IMR-90 (cell line): ENCODE results near the gene TLR10. TPM values are rescaled to one million over a fixed set of nuclear protein-coding genes. Genes with fewer than 3 reads are reported as not detected.

Experiments used
- ATAC-seq: fragments of 200-7000 bp; cut with Tn5 transposase; 2 replicates; pipeline ENCODE4 v1.9.1; 2020; ENCODE audit warnings: low read depth, mild to moderate bottlenecking, moderate library complexity
- BruUV-seq: library from RNA; stranded (reverse); fragments of 400-500 nt; replicated peaks from 2 replicates; lab custom pipeline; 2021; lab: Mats Ljungman, UMichigan
- CTCF ChIA-PET: fragments of 300-600 bp; formaldehyde crosslinking; extraction: SDS; loops from one replicate; lab custom pipeline; 2021; ENCODE audit warnings: antibody characterized with exemption; lab: Yijun Ruan, JAX
- POLR2A ChIA-PET: fragments of 300-600 bp; sonication (Branson Sonifier 250); formaldehyde crosslinking; loops from one replicate; lab custom pipeline; 2022; ENCODE audit warnings: antibody characterized with exemption; ENCODE audit not compliant: unreplicated experiment; lab: Charles Lee
- DNase-seq: peaks from one replicate; pipeline ENCODE4 v3.0.0; 2013
- H2AFZ ChIP-seq: replicated peaks from 2 replicates; pipeline ENCODE3; 2013; ENCODE audit warnings: low read length, mild to moderate bottlenecking; ENCODE audit not compliant: poor library complexity
- H2AK5ac ChIP-seq: 2 replicates; pipeline ENCODE4 v1.6.1; 2013; ENCODE audit warnings: low read depth, low read length, inconsistent platforms
- H2AK9ac ChIP-seq: replicated peaks from 2 replicates; pipeline ENCODE3; 2013; ENCODE audit warnings: mild to moderate bottlenecking, low read depth, low read length, moderate library complexity; ENCODE audit not compliant: poor library complexity
- H2BK120ac ChIP-seq: 2 replicates; pipeline ENCODE4 v1.6.1; 2013; ENCODE audit warnings: low read depth, low read length, inconsistent platforms
- H2BK15ac ChIP-seq: 3 replicates; pipeline ENCODE4 v1.6.1; 2013; ENCODE audit warnings: low read depth, low read length, inconsistent platforms
- H2BK20ac ChIP-seq: 2 replicates; pipeline ENCODE4 v1.6.1; 2013; ENCODE audit warnings: low read depth, mild to moderate bottlenecking, inconsistent platforms, low read length, moderate library complexity
- H2BK5ac ChIP-seq: 2 replicates; pipeline ENCODE4 v1.6.1; 2013; ENCODE audit warnings: mild to moderate bottlenecking, low read depth, low read length, inconsistent platforms; ENCODE audit not compliant: poor library complexity, severe bottlenecking
- H3K14ac ChIP-seq: replicated peaks from 2 replicates; pipeline ENCODE4 v1.6.1; 2013; ENCODE audit warnings: low read depth, low read length, inconsistent platforms
- H3K18ac ChIP-seq: 2 replicates; pipeline ENCODE4 v1.6.1; 2013; ENCODE audit warnings: low read depth, low read length, control low read depth
- H3K23ac ChIP-seq: 2 replicates; pipeline ENCODE4 v1.6.1; 2013; ENCODE audit warnings: low read depth, low read length, inconsistent platforms
- H3K27ac ChIP-seq: 2 replicates; pipeline ENCODE4 v1.5.1; 2013; ENCODE audit warnings: mild to moderate bottlenecking, control low read depth, low read length; ENCODE audit not compliant: insufficient read depth
- H3K27me3 ChIP-seq: 2 replicates; pipeline ENCODE4 v1.6.1; 2013; ENCODE audit warnings: low read length; ENCODE audit not compliant: control insufficient read depth, insufficient read depth
- H3K36me3 ChIP-seq: 2 replicates; pipeline ENCODE4 v1.6.1; 2013; ENCODE audit warnings: low read length, mixed read lengths; ENCODE audit not compliant: control insufficient read depth, insufficient read depth
- H3K4ac ChIP-seq: 2 replicates; pipeline ENCODE4 v1.6.1; 2013; ENCODE audit warnings: low read depth, low read length, inconsistent platforms
- H3K4me1 ChIP-seq: 2 replicates; pipeline ENCODE4 v1.6.1; 2013; ENCODE audit warnings: low read length, mixed read lengths; ENCODE audit not compliant: control insufficient read depth, insufficient read depth
- H3K4me2 ChIP-seq: 2 replicates; pipeline ENCODE4 v1.6.1; 2013; ENCODE audit warnings: low read depth, mild to moderate bottlenecking, control low read depth, low read length, moderate library complexity
- H3K4me3 ChIP-seq: 2 replicates; pipeline ENCODE4 v1.5.1; 2013; ENCODE audit warnings: low read depth, mild to moderate bottlenecking, control low read depth, low read length, moderate library complexity; ENCODE audit not compliant: insufficient read depth
- H3K56ac ChIP-seq: 2 replicates; pipeline ENCODE4 v1.6.1; 2013; ENCODE audit warnings: low read length, inconsistent platforms; ENCODE audit not compliant: insufficient read depth; ENCODE audit errors: extremely low read depth
- H3K79me1 ChIP-seq, 2 experiments: 2 replicates each; pipeline ENCODE4 v1.6.1; 2013; ENCODE audit warnings: low read length in 2 of 2, inconsistent platforms in 1 of 2, low read depth in 1 of 2
- H3K9ac ChIP-seq: 2 replicates; pipeline ENCODE4 v1.6.1; 2013; ENCODE audit warnings: low read depth, low read length, control low read depth
- H3K9me1 ChIP-seq: 2 replicates; pipeline ENCODE4 v1.6.1; 2013; ENCODE audit warnings: low read length, inconsistent platforms; ENCODE audit not compliant: insufficient read depth
- H3K9me3 ChIP-seq: 2 replicates; pipeline ENCODE4 v1.6.1; 2013; ENCODE audit warnings: low read length; ENCODE audit not compliant: control insufficient read depth, insufficient read depth
- H4K20me1 ChIP-seq: 2 replicates; pipeline ENCODE4 v1.6.1; 2013; ENCODE audit warnings: low read length, inconsistent platforms; ENCODE audit not compliant: insufficient read depth
- H4K5ac ChIP-seq: 2 replicates; pipeline ENCODE4 v1.6.1; 2013; ENCODE audit warnings: mild to moderate bottlenecking, low read depth, low read length, control low read depth
- H4K8ac ChIP-seq, 2 experiments: 2 replicates each; pipeline ENCODE4 v1.6.1; 2013; ENCODE audit warnings: low read depth in 2 of 2, low read length in 2 of 2, control low read depth in 1 of 2, inconsistent platforms in 1 of 2
- H4K91ac ChIP-seq: 2 replicates; pipeline ENCODE4 v1.6.1; 2013; ENCODE audit warnings: low read depth, low read length, inconsistent platforms; ENCODE audit not compliant: insufficient read depth
- BHLHE40 ChIP-seq: fragments of 150-350 bp; IDR thresholded peaks from 2 replicates; pipeline ENCODE4 v1.6.1; 2016; ENCODE audit warnings: mild to moderate bottlenecking, low read depth, low read length
- FOS ChIP-seq: fragments of 150-350 bp; IDR thresholded peaks from 2 replicates; pipeline ENCODE4 v1.6.1; 2016; ENCODE audit warnings: low read depth, low read length
- MAZ ChIP-seq: IDR thresholded peaks from 2 replicates; pipeline ENCODE4 v1.6.1; 2012; ENCODE audit warnings: low read depth, mild to moderate bottlenecking, low read length, improper control_type of control experiment, moderate library complexity, borderline replicate concordance
- NFE2L2 ChIP-seq: fragments of 150-350 bp; IDR thresholded peaks from 2 replicates; pipeline ENCODE4 v1.6.1; 2016; ENCODE audit warnings: low read depth, mild to moderate bottlenecking, low read length
- SMC3 ChIP-seq: fragments of 150-350 bp; IDR thresholded peaks from 2 replicates; pipeline ENCODE4 v1.6.1; 2016; ENCODE audit warnings: low read depth, mild to moderate bottlenecking, antibody characterized with exemption, low read length, moderate library complexity
- whole genome bisulfite sequencing, 2 experiments: methylation state at CpG; one replicate each; pipeline versions ENCODE4 v1.1.5 to v1.1.7; 2013; ENCODE audit warnings: missing lambda C conversion rate in 2 of 2; ENCODE audit not compliant: insufficient read length in 1 of 2; ENCODE audit errors: extremely low coverage in 2 of 2; 5-methylcytosine and 5-hydroxymethylcytosine counted together
- dilution Hi-C: fragments of 300-500 bp; cut with HindIII; formaldehyde crosslinking; loops from one replicate; pipeline ENCODE4 v1.14.3; 2018; ENCODE audit warnings: low sequenced_read_pairs; ENCODE audit not compliant: unreplicated experiment
- in situ Hi-C: fragments of 300-500 bp; cut with MboI; formaldehyde crosslinking; loops from 3 replicates; pipeline ENCODE4 v1.14.3; 2019; ENCODE audit warnings: low sequenced_read_pairs, inconsistent platforms, mixed read lengths
- intact Hi-C: fragments of 100-400 bp; cut with micrococcal nuclease; formaldehyde crosslinking; loops from 2 replicates; pipeline ENCODE4 v1.10.0; 2022
- polyA plus RNA-seq, 3 experiments: library from polyadenylated mRNA; depleted of rRNA; stranded (reverse); fragments of >200 nt; gene quantifications; 2 replicates each; pipeline ENCODE4 v1.2.3, GENCODE V29; 2012; ENCODE audit warnings: low replicate concordance in 1 of 3
- total RNA-seq: library from RNA; depleted of rRNA; stranded (reverse); fragments of >200 nt; gene quantifications from 2 replicates; pipeline ENCODE4 v1.2.3, GENCODE V29; 2012

The TLR10 gene
- total and polyA plus RNA-seq, 2 of the 4 experiments (the other 2 are of a cell fraction): not detected

DNA sequence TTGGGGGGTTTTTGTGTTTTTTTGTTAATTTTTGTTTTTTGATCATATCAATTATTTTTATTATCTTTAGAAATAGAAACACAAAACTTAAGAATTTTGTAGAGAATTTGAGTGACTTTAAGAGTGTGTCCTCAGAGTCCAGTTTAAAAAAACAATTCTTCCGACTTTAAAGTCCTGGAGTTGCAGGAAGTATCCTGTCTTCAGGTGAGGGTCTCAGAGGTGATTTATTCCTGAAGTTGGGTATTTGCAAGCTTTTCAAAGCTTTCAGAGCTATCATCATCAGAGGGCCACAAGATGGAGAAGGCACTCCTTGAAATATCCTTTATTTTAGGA is 23.0 kb downstream of the TLR10 start:
- TF ChIP-seq NFE2L2 (no peak), MAZ (no peak), SMC3 (no peak), FOS (no peak), BHLHE40 (no peak)
- no CpG with 5 or more reads among the region's 1 CpG for WGBS, 2 experiments
- Histone ChIP-seq H2BK20ac (no peak overlapping the region), H2BK5ac (no peak overlapping the region), H3K9me1 (no peaks in the 10 kb centered on the region), H2BK15ac (no peak overlapping the region), H3K56ac (no peak overlapping the region), H3K4ac (no peak overlapping the region), H3K18ac (no peak overlapping the region), H3K4me2 (no peak overlapping the region), H4K91ac (no peak overlapping the region), H3K4me1 (no peaks in the 10 kb centered on the region), H3K14ac (no peak overlapping the region), H3K79me1 (no peaks in the 10 kb centered on the region), H2AK5ac (no peak overlapping the region), H3K9ac (no peak overlapping the region), H3K27ac (no peak overlapping the region), H3K4me3 (no peak overlapping the region), H4K20me1 (no peaks in the 10 kb centered on the region), H4K5ac (no peak overlapping the region), H2AK9ac (no peak overlapping the region), H4K8ac (no peak overlapping the region), H3K9me3 (no peaks in the 10 kb centered on the region), H2BK120ac (no peak overlapping the region), H3K23ac (no peak overlapping the region), H3K36me3 (no peaks in the 10 kb centered on the region), H2AFZ (no peak overlapping the region), H3K27me3 (no peaks in the 10 kb centered on the region)
- intact Hi-C loops (loop anchor here (1.0 to 10.0 kb wide), 3 partner anchors 97 to 685 kb away; partner anchors contain the start of gene TLR6), in situ Hi-C loops (loop anchor here (5.0 kb wide), 2 partner anchors 98 to 378 kb away; partner anchors contain the start of gene TLR6), dilution Hi-C loops (no loop called here)
- no TSS peak for BruUV-seq
- POLR2A ChIA-PET: no interaction called here
- no peak for ATAC-seq
- DNase-seq: no peak
- CTCF ChIA-PET: interaction anchor here (0.7 to 2.1 kb wide), 9 partner anchors 10 to 375 kb away, joined by 3 to 10 read pairs (median 5); partner anchors contain the start of gene TLR10
